HepG2 (cell line): ENCODE data around the gene HOXB2. TPM values are rescaled to one million over a fixed set of nuclear protein-coding genes. Genes with fewer than 3 reads are reported as not detected.

Source experiments
- ATAC-seq: fragments of 200-7000 bp; cut with Tn5 transposase; 3 replicates; pipeline ENCODE4 v1.9.1; 2020; ENCODE audit warnings: mild to moderate bottlenecking, moderate library complexity
- BruUV-seq: library from RNA; stranded (reverse); fragments of 400-500 nt; replicated peaks from 2 replicates; lab custom pipeline; 2021; lab: Mats Ljungman, UMichigan
- CTCF ChIA-PET: fragments of 300-600 bp; formaldehyde crosslinking; extraction: SDS; loops from one replicate; lab custom pipeline; 2021; ENCODE audit warnings: low total read pairs, inconsistent platforms, low intra/inter-chr PET ratio; lab: Yijun Ruan, JAX
- POLR2A ChIA-PET: fragments of 350-600 bp; sonication (Branson Sonifier 250); formaldehyde crosslinking; loops from one replicate; lab custom pipeline; 2020; ENCODE audit warnings: antibody characterized with exemption, inconsistent platforms; lab: Yijun Ruan, JAX
- DNase-seq: peaks from one replicate; pipeline ENCODE4 v3.0.0-alpha.2; 2015; ENCODE audit warnings: low spot score
- FAIRE-seq: peaks from 3 replicates; lab custom pipeline; 2011; peaks lifted over from hg19 to GRCh38; lab: Jason Lieb, UNC
- H2AFZ ChIP-seq: one replicate; pipeline ENCODE4 v1.6.1; 2011; ENCODE audit warnings: low read length, inconsistent platforms
- H3K27ac ChIP-seq: fragments of 300-600 bp; 3 replicates; pipeline ENCODE4 v1.8.0; 2011; ENCODE audit warnings: mixed run types, mild to moderate bottlenecking, mixed read lengths, low read length, inconsistent platforms; ENCODE audit not compliant: insufficient read depth; ENCODE audit errors: extremely low read length
- H3K27me3 ChIP-seq, 2 experiments: fragments of 200-600 bp in 1 of 2; 2 replicates in 1 of 2; 3 replicates in 1 of 2; pipeline versions ENCODE4 v1.6.0 to v1.8.0; 2011; ENCODE audit warnings: low read length in 2 of 2, mild to moderate bottlenecking in 2 of 2, moderate library complexity in 2 of 2, inconsistent platforms in 1 of 2; ENCODE audit not compliant: insufficient read depth in 2 of 2, control insufficient read depth in 1 of 2
- H3K36me3 ChIP-seq, 2 experiments: fragments of 200-600 bp in 1 of 2; replicated peaks in 1 of 2; 2 replicates in 1 of 2; 3 replicates in 1 of 2; pipeline versions ENCODE4 v1.5.1 to v1.8.0; 2011; ENCODE audit warnings: low read length in 2 of 2, inconsistent platforms in 1 of 2; ENCODE audit not compliant: insufficient read depth in 2 of 2, control insufficient read depth in 1 of 2
- H3K4me1 ChIP-seq: 2 replicates; pipeline ENCODE4 v1.5.1; 2012; ENCODE audit warnings: low read length, inconsistent platforms; ENCODE audit not compliant: insufficient read depth
- H3K4me2 ChIP-seq: 2 replicates; pipeline ENCODE4 v1.6.0; 2011; ENCODE audit warnings: low read depth, low read length, inconsistent platforms
- H3K4me3 ChIP-seq, 3 experiments: fragments of 200-600 bp in 1 of 3; sonication (generic), shearing (Covaris generic) in 1 of 3; replicated peaks in 1 of 3; 2 replicates each; pipeline ENCODE4 v1.5.1; 2011 to 2016; ENCODE audit warnings: low read length in 3 of 3, inconsistent platforms in 2 of 3, low read depth in 2 of 3, mild to moderate bottlenecking in 2 of 3, control low read depth in 1 of 3, mixed read lengths in 1 of 3; ENCODE audit not compliant: insufficient read depth in 1 of 3
- H3K79me2 ChIP-seq: one replicate; pipeline ENCODE4 v1.6.1; 2011; ENCODE audit warnings: low read length, inconsistent platforms; ENCODE audit not compliant: insufficient read depth
- H3K9ac ChIP-seq: 2 replicates; pipeline ENCODE4 v1.6.0; 2011; ENCODE audit warnings: mild to moderate bottlenecking, low read depth, low read length, inconsistent platforms; ENCODE audit not compliant: insufficient read depth
- H3K9me3 ChIP-seq: 2 replicates; pipeline ENCODE4 v1.5.1; 2012; ENCODE audit warnings: mild to moderate bottlenecking, low read length
- H4K20me1 ChIP-seq: 2 replicates; pipeline ENCODE4 v1.6.0; 2011; ENCODE audit warnings: inconsistent platforms, mild to moderate bottlenecking, low read length, moderate library complexity; ENCODE audit not compliant: insufficient read depth
- PCBP2 ChIP-seq: fragments of 200-400 bp; formaldehyde crosslinking; optimal IDR thresholded peaks from 2 replicates; pipeline ENCODE3; 2018; ENCODE audit warnings: low read length, low read depth; ENCODE audit not compliant: poor library complexity, severe bottlenecking
- TARDBP ChIP-seq: sonication (generic); formaldehyde crosslinking; IDR thresholded peaks from 2 replicates; pipeline ENCODE4 v1.8.0; 2022; ENCODE audit warnings: mild to moderate bottlenecking, missing genetic modification reagents
- WGBS: methylation state at CpG from one replicate; pipeline ENCODE4 v1.1.6; 2017; ENCODE audit warnings: low lambda C conversion rate; 5-methylcytosine and 5-hydroxymethylcytosine counted together
- in situ Hi-C: cut with HindIII; loops from 2 replicates; pipeline ENCODE4 v1.10.0; 2017; ENCODE audit warnings: low pct_unique_long_range_greater_than_20kb; ENCODE audit not compliant: extremely low pct_ligation_motif_present
- intact Hi-C: fragments of 100-400 bp; cut with micrococcal nuclease; formaldehyde crosslinking; loops from one replicate; pipeline ENCODE4 v1.10.0; 2022; ENCODE audit not compliant: unreplicated experiment
- polyA plus RNA-seq, 8 experiments: library from polyadenylated mRNA; depleted of rRNA in 3 of 8; stranded (reverse) in 7 of 8; unstranded in 1 of 8; fragments of >200 nt; fragmentation: Illumina TruSeq in 4 of 8; extraction: Trizol in 4 of 8; gene quantifications; 2 replicates each; pipeline versions ENCODE4 v1.2.1 to v1.2.3, GENCODE V29; 2011 to 2016; ENCODE audit warnings: low read depth in 4 of 8, missing spikeins in 1 of 8, mixed read lengths in 1 of 8; ENCODE audit not compliant: insufficient read depth in 1 of 8
- total RNA-seq, 5 experiments: library from RNA; depleted of rRNA; stranded (reverse); fragments of >200 nt; fragmentation: Illumina TruSeq; extraction: Trizol; gene quantifications; 2 replicates each; pipeline ENCODE4 v1.2.3, GENCODE V29; 2016; ENCODE audit warnings: low read depth in 1 of 5
- TF ChIP-seq, protein P1 (sequence below): sonication (generic); formaldehyde crosslinking; IDR thresholded peaks from 2 replicates; pipeline ENCODE4; 2020; ENCODE audit warnings: missing genetic modification reagents, mild to moderate bottlenecking, borderline replicate concordance
- TF ChIP-seq, protein P2 (sequence below): IDR thresholded peaks from 2 replicates; pipeline ENCODE4 v1.6.1; 2016; ENCODE audit warnings: low read depth, control low read depth

The HOXB2 gene
- total and polyA plus RNA-seq, 2 of the 13 experiments (the other 11 are each of a cell fraction or from before 2014, with no cell fraction given), result not detected

- CTCF ChIA-PET, result no interaction called here
- intact Hi-C loops, result no loop called here
Measured at GRCh38 chr17:48574505-48575065, 29.7 kb upstream of the HOXB2 start.

GRCh38 chr17:48571826-48572417 is 27.0 kb upstream of the HOXB2 start:
- H3K27me3 ChIP-seq, result peaks cover 30 to 97% of the 10 kb centered on the region in 2 experiments
- in situ Hi-C loops (no loop called here), intact Hi-C loops (no loop called here)
- H3K9ac ChIP-seq, result no peak overlapping the region
- no peaks in the 10 kb centered on the region for H3K79me2 ChIP-seq
- 0 out of 2 replicates have a peak, but pooled peaks cover 4% of the 10 kb centered on the region for H4K20me1 ChIP-seq
- TF ChIP-seq, protein P1, sequence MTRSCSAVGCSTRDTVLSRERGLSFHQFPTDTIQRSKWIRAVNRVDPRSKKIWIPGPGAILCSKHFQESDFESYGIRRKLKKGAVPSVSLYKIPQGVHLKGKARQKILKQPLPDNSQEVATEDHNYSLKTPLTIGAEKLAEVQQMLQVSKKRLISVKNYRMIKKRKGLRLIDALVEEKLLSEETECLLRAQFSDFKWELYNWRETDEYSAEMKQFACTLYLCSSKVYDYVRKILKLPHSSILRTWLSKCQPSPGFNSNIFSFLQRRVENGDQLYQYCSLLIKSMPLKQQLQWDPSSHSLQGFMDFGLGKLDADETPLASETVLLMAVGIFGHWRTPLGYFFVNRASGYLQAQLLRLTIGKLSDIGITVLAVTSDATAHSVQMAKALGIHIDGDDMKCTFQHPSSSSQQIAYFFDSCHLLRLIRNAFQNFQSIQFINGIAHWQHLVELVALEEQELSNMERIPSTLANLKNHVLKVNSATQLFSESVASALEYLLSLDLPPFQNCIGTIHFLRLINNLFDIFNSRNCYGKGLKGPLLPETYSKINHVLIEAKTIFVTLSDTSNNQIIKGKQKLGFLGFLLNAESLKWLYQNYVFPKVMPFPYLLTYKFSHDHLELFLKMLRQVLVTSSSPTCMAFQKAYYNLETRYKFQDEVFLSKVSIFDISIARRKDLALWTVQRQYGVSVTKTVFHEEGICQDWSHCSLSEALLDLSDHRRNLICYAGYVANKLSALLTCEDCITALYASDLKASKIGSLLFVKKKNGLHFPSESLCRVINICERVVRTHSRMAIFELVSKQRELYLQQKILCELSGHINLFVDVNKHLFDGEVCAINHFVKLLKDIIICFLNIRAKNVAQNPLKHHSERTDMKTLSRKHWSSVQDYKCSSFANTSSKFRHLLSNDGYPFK (CRISPR knock-in tag), result no peak
- TF ChIP-seq, protein P2, sequence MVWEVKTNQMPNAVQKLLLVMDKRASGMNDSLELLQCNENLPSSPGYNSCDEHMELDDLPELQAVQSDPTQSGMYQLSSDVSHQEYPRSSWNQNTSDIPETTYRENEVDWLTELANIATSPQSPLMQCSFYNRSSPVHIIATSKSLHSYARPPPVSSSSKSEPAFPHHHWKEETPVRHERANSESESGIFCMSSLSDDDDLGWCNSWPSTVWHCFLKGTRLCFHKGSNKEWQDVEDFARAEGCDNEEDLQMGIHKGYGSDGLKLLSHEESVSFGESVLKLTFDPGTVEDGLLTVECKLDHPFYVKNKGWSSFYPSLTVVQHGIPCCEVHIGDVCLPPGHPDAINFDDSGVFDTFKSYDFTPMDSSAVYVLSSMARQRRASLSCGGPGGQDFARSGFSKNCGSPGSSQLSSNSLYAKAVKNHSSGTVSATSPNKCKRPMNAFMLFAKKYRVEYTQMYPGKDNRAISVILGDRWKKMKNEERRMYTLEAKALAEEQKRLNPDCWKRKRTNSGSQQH (CRISPR knock-in tag), result no peak
- no peak for TF ChIP-seq TARDBP (CRISPR knock-in tag)
- FAIRE-seq, result no peak
- H2AFZ ChIP-seq, result no peak overlapping the region
- WGBS, result 0% methylated on average over 1 of the region's 1 CpG
- DNase-seq, result no peak
- no peaks in the 10 kb centered on the region for H3K4me1 ChIP-seq
- no peak overlapping the region for H3K27ac ChIP-seq
- no peaks in the 10 kb centered on the region for H3K9me3 ChIP-seq
- H3K4me3 ChIP-seq, result no peak overlapping the region
- ChIA-PET CTCF (no interaction called here), POLR2A (interaction anchor here (0.6 kb wide), 1 partner anchor 678 kb away, joined by 3 read pairs; no protein-coding TSS in a partner anchor)
- ATAC-seq, result no peak
- H3K36me3 ChIP-seq, result no peaks in the 10 kb centered on the region
- BruUV-seq, result no TSS peak
- H3K4me2 ChIP-seq, result no peak overlapping the region

More at GRCh38 chr17:48574505-48575065, 29.7 kb upstream of the HOXB2 start:
- no peak for DNase-seq
- TF ChIP-seq PCBP2, result no peak
- H3K36me3 ChIP-seq, result no peaks in the 10 kb centered on the region
- H2AFZ ChIP-seq, result no peak overlapping the region
- H3K9me3 ChIP-seq, result no peaks in the 10 kb centered on the region
- no peaks in the 10 kb centered on the region for H3K4me1 ChIP-seq
- no peak overlapping the region for H3K9ac ChIP-seq
- H4K20me1 ChIP-seq, result 0 out of 2 replicates have a peak, but pooled peaks cover 3% of the 10 kb centered on the region
- no TSS peak for BruUV-seq
- peaks cover 30 to 90% of the 10 kb centered on the region in 2 experiments for H3K27me3 ChIP-seq
- POLR2A ChIA-PET, result no interaction called here
- ATAC-seq, result no peak
- H3K4me2 ChIP-seq, result no peak overlapping the region
- no peaks in the 10 kb centered on the region for H3K79me2 ChIP-seq
- no peak overlapping the region for H3K4me3 ChIP-seq
- no peak overlapping the region for H3K27ac ChIP-seq
- in situ Hi-C loops, result no loop called here
- FAIRE-seq, result no peak
- under 1% methylated on average over 8 of the region's 8 CpGs for WGBS
